GM18505 (cell line): ENCODE measurements around the gene DNASE2.
"Not testable (repeated sequence)": the region's sequence is repeated elsewhere in the genome, so short reads cannot be mapped to it uniquely, and the experiment has no call there.

Source experiments
- ATAC-seq: cut with Tn5 transposase; IDR thresholded peaks from one replicate; pipeline ENCODE4 v1.9.1; 2021; ENCODE audit not compliant: unreplicated experiment
- POLR2A ChIP-seq: IDR thresholded peaks from 4 replicates; pipeline ENCODE4 v1.6.1; 2011; ENCODE audit warnings: borderline replicate concordance; ENCODE audit not compliant: insufficient read depth, insufficient read length; ENCODE audit errors: extremely low read depth

The DNASE2 gene

GRCh38 chr19:12881172-12881808, at the start of gene DNASE2:
Gene DNASE2 (minus strand): TSS chr19:12881449. CDS start chr19:12881375, 74 bp downstream.
- peak; percentile 88 for TF ChIP-seq POLR2A
- peak; percentile 62 for ATAC-seq

GRCh38 chr19:12930002-12930645, 48.9 kb upstream of the DNASE2 start:
- TF ChIP-seq POLR2A: no peak
- no peak for ATAC-seq

GRCh38 chr19:12924621-12925310, 43.5 kb upstream of the DNASE2 start:
- no peak for ATAC-seq
- no peak for TF ChIP-seq POLR2A

GRCh38 chr19:12922959-12923358, 41.7 kb upstream of the DNASE2 start:
- no peak for TF ChIP-seq POLR2A

GRCh38 chr19:12921047-12921446, 39.8 kb upstream of the DNASE2 start:
- ATAC-seq: no peak

More at GRCh38 chr19:12922959-12923358, 41.7 kb upstream of the DNASE2 start:
- no peak for ATAC-seq

GRCh38 chr19:12918253-12918652, 37.0 kb upstream of the DNASE2 start:
- ATAC-seq: no peak

More at GRCh38 chr19:12921047-12921446, 39.8 kb upstream of the DNASE2 start:
- no peak for TF ChIP-seq POLR2A

GRCh38 chr19:12915860-12916259, 34.6 kb upstream of the DNASE2 start:
- not testable (repeated sequence) for ATAC-seq

More at GRCh38 chr19:12918253-12918652, 37.0 kb upstream of the DNASE2 start:
- no peak for TF ChIP-seq POLR2A

GRCh38 chr19:12913851-12914690, 32.8 kb upstream of the DNASE2 start:
- no peak for ATAC-seq

GRCh38 chr19:12913011-12913561, 31.8 kb upstream of the DNASE2 start:
- no peak for TF ChIP-seq POLR2A
- ATAC-seq: no peak

More at GRCh38 chr19:12913851-12914690, 32.8 kb upstream of the DNASE2 start:
- TF ChIP-seq POLR2A: peak; percentile 29

GRCh38 chr19:12912571-12912970, 31.3 kb upstream of the DNASE2 start:
- ATAC-seq: no peak
- TF ChIP-seq POLR2A: no peak

- no peak for TF ChIP-seq POLR2A
- no peak for ATAC-seq
These were observed 25.9 kb upstream of the DNASE2 start for GRCh38 chr19:12907166-12907565.

GRCh38 chr19:12899891-12900518, 18.8 kb upstream of the DNASE2 start:
- ATAC-seq: peak; percentile 50
- TF ChIP-seq POLR2A: no peak
